ENCODE data around the gene EIF2AK2. TPM values are rescaled to one million over a fixed set of nuclear protein-coding genes. Genes with fewer than 3 reads are reported as not detected.

EIF2AK2 gene
- total RNA-seq, 2 experiments from 2014 or later: 43.1 to 49.3 TPM

GRCh38 chr2:37100054-37100453 lies 56.7 kb downstream of the EIF2AK2 start:
- CTCF ChIA-PET: no interaction called here
- ATAC-seq (no peak), DNase-seq (no peak)
- peaks cover 19% of the 10 kb centered on the region for H3K36me3 Mint-ChIP-seq (ENCODE audit: low read depth)
- no peak for TF ChIP-seq CTCF (IDR thresholded peaks at IDR 0.05)
- peak overlapping the region; percentile 14 for H3K27ac Mint-ChIP-seq
- peaks cover 3% of the 10 kb centered on the region for H3K4me1 Mint-ChIP-seq (ENCODE audit: low read depth)
- H3K4me3 Mint-ChIP-seq: no peak overlapping the region
- H3K27me3 Mint-ChIP-seq: no peaks in the 10 kb centered on the region
- H3K9me3 Mint-ChIP-seq: no peaks in the 10 kb centered on the region
- intact Hi-C loops (cut with micrococcal nuclease): no loop called here
- POLR2A ChIA-PET: no interaction called here

GRCh38 chr2:37098416-37099118 lies 58.2 kb downstream of the EIF2AK2 start:
- no peaks in the 10 kb centered on the region for H3K9me3 Mint-ChIP-seq
- ChIA-PET CTCF (no interaction called here), POLR2A (no interaction called here)
- TF ChIP-seq CTCF (IDR thresholded peaks at IDR 0.05): no peak
- H3K27me3 Mint-ChIP-seq: no peaks in the 10 kb centered on the region
- no peak for ATAC-seq
- H3K4me3 Mint-ChIP-seq: no peak overlapping the region
- H3K4me1 Mint-ChIP-seq (ENCODE audit: low read depth): peaks cover 3% of the 10 kb centered on the region
- intact Hi-C loops (cut with micrococcal nuclease): no loop called here
- DNase-seq: no peak
- H3K36me3 Mint-ChIP-seq (ENCODE audit: low read depth): peaks cover 25% of the 10 kb centered on the region
- no peak overlapping the region for H3K27ac Mint-ChIP-seq

- ATAC-seq (no peak), DNase-seq (no peak)
- H3K27ac Mint-ChIP-seq: no peak overlapping the region
- ChIA-PET CTCF (no interaction called here), POLR2A (no interaction called here)
- H3K4me3 Mint-ChIP-seq: no peak overlapping the region
- intact Hi-C loops (cut with micrococcal nuclease): no loop called here
- TF ChIP-seq CTCF (IDR thresholded peaks at IDR 0.05): no peak
- H3K27me3 Mint-ChIP-seq: no peaks in the 10 kb centered on the region
- no peaks in the 10 kb centered on the region for H3K9me3 Mint-ChIP-seq
- peaks cover 3% of the 10 kb centered on the region for H3K4me1 Mint-ChIP-seq (ENCODE audit: low read depth)
- H3K36me3 Mint-ChIP-seq (ENCODE audit: low read depth): peaks cover 31% of the 10 kb centered on the region
Observed at GRCh38 chr2:37096568-37096967, 60.2 kb downstream of the EIF2AK2 start.

- no peak overlapping the region for H3K27ac Mint-ChIP-seq
- H3K27me3 Mint-ChIP-seq: no peaks in the 10 kb centered on the region
- H3K4me3 Mint-ChIP-seq: no peak overlapping the region
- DNase-seq (no peak), ATAC-seq (no peak)
- TF ChIP-seq CTCF (IDR thresholded peaks at IDR 0.05): no peak
- H3K9me3 Mint-ChIP-seq: no peaks in the 10 kb centered on the region
- CTCF ChIA-PET: interaction anchor here (1.1 to 1.2 kb wide), 2 partner anchors 47 to 90 kb away, joined by 3 read pairs; no protein-coding TSS in a partner anchor
- H3K36me3 Mint-ChIP-seq (ENCODE audit: low read depth): peaks cover 32% of the 10 kb centered on the region
- intact Hi-C loops (cut with micrococcal nuclease): no loop called here
- POLR2A ChIA-PET: no interaction called here
- H3K4me1 Mint-ChIP-seq (ENCODE audit: low read depth): peaks cover 3% of the 10 kb centered on the region
Observed at GRCh38 chr2:37091873-37092272, 64.9 kb downstream of the EIF2AK2 start.

- Mint-ChIP-seq H3K27me3 (no peaks in the 10 kb centered on the region), H3K9me3 (no peaks in the 10 kb centered on the region), H3K4me1 (ENCODE audit: low read depth) (peaks cover 3% of the 10 kb centered on the region), H3K36me3 (ENCODE audit: low read depth) (peaks cover 22% of the 10 kb centered on the region), H3K4me3 (no peak overlapping the region), H3K27ac (no peak overlapping the region)
- intact Hi-C loops (cut with micrococcal nuclease): no loop called here
- ChIA-PET POLR2A (no interaction called here), CTCF (no interaction called here)
- no peak for TF ChIP-seq CTCF (IDR thresholded peaks at IDR 0.05)
- ATAC-seq (no peak), DNase-seq (no peak)
Observed at GRCh38 chr2:37090019-37090477, 66.7 kb downstream of the EIF2AK2 start.
